Tibial artery (tissue), 4 donors: ENCODE measurements around the gene TXNRD1.

ENCODE experiments used
- DNase-seq, 2 donors: peaks; one replicate each; pipeline ENCODE4 v3.0.0-alpha.2; 2019
- H3K27ac ChIP-seq, 2 donors: fragments of 200-600 bp; sonication (generic) in 1 of 2; 1 replicate in 1 of 2; 2 replicates in 1 of 2; pipeline ENCODE4 v1.5.1; 2018 to 2019; ENCODE audit warnings: mild to moderate bottlenecking in 1 of 2
- H3K27me3 ChIP-seq, 2 donors: fragments of 200-600 bp; sonication (generic) in 1 of 2; one replicate each; pipeline versions ENCODE4 v1.5.1 to v1.6.0; 2016 to 2019
- H3K36me3 ChIP-seq, 3 donors: fragments of 200-600 bp; sonication (generic) in 2 of 3; one replicate each; pipeline ENCODE4 v1.5.1; 2016 to 2019; ENCODE audit warnings: mild to moderate bottlenecking in 2 of 3
- H3K4me1 ChIP-seq, 4 donors: fragments of 200-600 bp; sonication (generic) in 2 of 4; 1 replicate in 3 of 4; 2 replicates in 1 of 4; pipeline ENCODE4 v1.5.1; 2016 to 2019
- H3K4me3 ChIP-seq, 2 donors: fragments of 200-600 bp; sonication (generic) in 1 of 2; 1 replicate in 1 of 2; 2 replicates in 1 of 2; pipeline ENCODE4 v1.5.1; 2018 to 2019; ENCODE audit warnings: mild to moderate bottlenecking in 2 of 2
- H3K9me3 ChIP-seq, 3 donors: fragments of 200-600 bp; sonication (generic) in 1 of 3; one replicate each; pipeline ENCODE4 v1.5.1; 2016 to 2019
- CTCF ChIP-seq, 2 experiments: fragments of 200-600 bp in 1 of 2; fragments of 450-650 bp in 1 of 2; IDR thresholded peaks; one replicate each; pipeline ENCODE4 v1.5.1; 2017 to 2019; ENCODE audit warnings: antibody characterized with exemption in 2 of 2, mild to moderate bottlenecking in 1 of 2, moderate library complexity in 1 of 2
- intact Hi-C: fragments of 100-400 bp; cut with DNase I; formaldehyde crosslinking; loops from one replicate; pipeline ENCODE4 v1.15.0; 2023; ENCODE audit warnings: low total_unique reads

Gene TXNRD1

GRCh38 chr12:104360157-104360556 is 144.6 kb downstream of the TXNRD1 start:
- peaks cover 0 to 2% (median 0%) of the 10 kb centered on the region in 3 donors for H3K36me3 ChIP-seq
- no peak for DNase-seq
- H3K27ac ChIP-seq = no peak overlapping the region
- intact Hi-C loops = no loop called here
- H3K9me3 ChIP-seq = peaks cover 0 to 4% (median 0%) of the 10 kb centered on the region in 3 donors
- no peak overlapping the region for H3K4me3 ChIP-seq
- peaks cover 0 to 25% (median 3%) of the 10 kb centered on the region in 4 donors for H3K4me1 ChIP-seq
- H3K27me3 ChIP-seq = no peaks in the 10 kb centered on the region
- TF ChIP-seq CTCF (IDR thresholded peaks at IDR 0.05) = no peak

DNA sequence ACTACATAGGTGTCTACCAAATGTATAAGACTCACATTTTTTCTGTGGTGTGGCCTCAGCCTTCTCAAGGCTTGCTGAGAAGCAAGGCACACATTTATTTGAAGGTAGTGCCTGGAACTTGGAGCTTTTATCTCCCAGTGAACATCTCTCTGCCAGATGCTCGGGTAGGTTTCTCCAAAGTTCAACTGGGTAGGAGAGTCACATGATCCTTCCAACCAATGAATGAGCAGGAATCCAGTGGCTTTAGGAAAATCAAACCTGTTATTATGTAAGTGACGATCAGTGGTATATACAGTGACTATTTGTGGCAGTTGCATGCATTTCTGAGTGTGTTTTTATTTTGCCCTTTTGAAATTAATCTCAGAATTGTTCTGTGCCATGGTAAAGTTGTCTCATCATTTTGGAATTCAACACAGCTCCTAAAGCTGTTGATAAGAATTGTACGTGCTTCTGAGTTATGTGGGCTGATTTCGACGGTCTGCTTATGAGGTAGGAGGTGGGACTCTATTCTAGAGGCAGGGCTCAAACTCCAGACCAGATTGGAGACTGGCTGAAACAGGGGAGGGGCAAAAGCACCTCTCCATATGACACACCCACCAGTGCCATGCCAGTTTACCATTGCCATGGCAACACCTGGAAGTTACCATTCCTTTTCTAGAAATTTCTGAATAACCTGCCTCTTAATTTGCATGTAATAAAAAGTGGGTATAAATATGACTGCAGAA is 145.6 kb downstream of the TXNRD1 start:
- H3K27me3 ChIP-seq = no peaks in the 10 kb centered on the region
- peaks cover 0 to 25% (median 3%) of the 10 kb centered on the region in 4 donors for H3K4me1 ChIP-seq
- H3K4me3 ChIP-seq = no peak overlapping the region
- intact Hi-C loops = no loop called here
- peaks cover 0 to 4% (median 0%) of the 10 kb centered on the region in 3 donors for H3K9me3 ChIP-seq
- no peak for TF ChIP-seq CTCF (IDR thresholded peaks at IDR 0.05)
- H3K27ac ChIP-seq = no peak overlapping the region
- DNase-seq = no peak
- no peaks in the 10 kb centered on the region for H3K36me3 ChIP-seq

DNA sequence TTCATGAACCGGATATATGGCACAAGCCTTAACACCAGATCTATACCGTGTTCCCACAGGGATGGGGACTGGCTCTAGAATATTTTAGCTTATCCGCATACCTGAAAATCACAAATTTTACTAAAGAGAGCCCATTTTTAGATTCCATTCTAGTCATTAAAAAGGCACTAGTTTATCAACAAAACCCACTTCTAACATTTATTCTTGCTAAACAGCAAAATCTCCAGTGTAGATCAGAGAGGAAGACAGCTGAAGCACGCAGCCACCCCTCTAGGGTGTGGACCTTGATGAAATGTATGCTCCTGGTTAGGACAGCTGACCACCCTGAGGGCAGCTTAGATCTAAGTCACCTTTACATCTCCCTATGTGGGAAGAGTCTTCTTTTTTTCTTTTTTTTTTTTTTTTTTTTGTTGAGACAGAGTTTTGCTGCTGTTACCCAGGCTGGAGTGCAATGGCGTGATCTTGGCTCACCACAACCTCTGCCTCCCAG is 150.4 kb downstream of the TXNRD1 start:
- no peak for DNase-seq
- no peaks in the 10 kb centered on the region for H3K27me3 ChIP-seq
- no peak for TF ChIP-seq CTCF (IDR thresholded peaks at IDR 0.05)
- no peak overlapping the region for H3K27ac ChIP-seq
- H3K9me3 ChIP-seq = peaks cover 0 to 9% (median 7%) of the 10 kb centered on the region in 3 donors
- no peaks in the 10 kb centered on the region for H3K36me3 ChIP-seq
- H3K4me3 ChIP-seq = no peak overlapping the region
- intact Hi-C loops = no loop called here
- H3K4me1 ChIP-seq = peaks cover 0 to 24% (median 3%) of the 10 kb centered on the region in 4 donors

DNA sequence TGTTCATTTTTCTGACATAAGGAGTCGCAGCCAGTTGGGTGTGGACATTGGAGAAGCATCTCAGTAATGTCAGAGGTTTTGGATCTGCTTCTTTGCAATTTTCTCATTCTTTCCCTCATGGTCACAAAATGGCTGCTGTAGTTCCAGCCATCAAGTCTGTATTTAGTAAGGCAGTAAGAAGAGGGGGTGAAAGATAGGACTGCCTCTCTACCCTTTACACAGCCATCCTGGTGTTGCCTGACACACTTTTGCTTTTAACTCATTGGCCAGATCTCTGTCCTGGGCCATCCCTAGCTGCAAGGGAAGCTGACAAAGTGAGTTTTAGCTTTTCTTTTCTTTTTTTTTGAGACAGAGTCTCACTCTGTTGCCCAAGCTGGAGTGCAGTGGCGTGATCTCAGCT is 154.1 kb downstream of the TXNRD1 start:
- Histone ChIP-seq H3K27me3 (no peaks in the 10 kb centered on the region), H3K27ac (no peak overlapping the region), H3K36me3 (no peaks in the 10 kb centered on the region), H3K4me3 (no peak overlapping the region), H3K9me3 (peaks cover 0 to 9% (median 7%) of the 10 kb centered on the region in 3 donors), H3K4me1 (peaks cover 0 to 6% (median 2%) of the 10 kb centered on the region in 4 donors)
- DNase-seq = no peak
- TF ChIP-seq CTCF (IDR thresholded peaks at IDR 0.05) = no peak
- intact Hi-C loops = no loop called here

- H3K4me1 ChIP-seq = peaks cover 0 to 6% (median 2%) of the 10 kb centered on the region in 4 donors
- H3K36me3 ChIP-seq = no peaks in the 10 kb centered on the region
- no peak for DNase-seq
- no peak for TF ChIP-seq CTCF (IDR thresholded peaks at IDR 0.05)
- peaks cover 0 to 9% (median 7%) of the 10 kb centered on the region in 3 donors for H3K9me3 ChIP-seq
- intact Hi-C loops = no loop called here
- H3K4me3 ChIP-seq = no peak overlapping the region
- H3K27ac ChIP-seq = no peak overlapping the region
- no peaks in the 10 kb centered on the region for H3K27me3 ChIP-seq
These were observed 155.7 kb downstream of the TXNRD1 start for GRCh38 chr12:104371043-104371870.
